DMS153 treated with DMSO at 0.1 percent for 48 hours (cell line): Measurements from ENCODE around the gene CEP55.

Source experiments
- DNase-seq: peaks from one replicate; lab custom pipeline; 2025; ENCODE audit not compliant: unreplicated experiment; lab: John Stamatoyannopoulos, UW

Gene CEP55

DNA sequence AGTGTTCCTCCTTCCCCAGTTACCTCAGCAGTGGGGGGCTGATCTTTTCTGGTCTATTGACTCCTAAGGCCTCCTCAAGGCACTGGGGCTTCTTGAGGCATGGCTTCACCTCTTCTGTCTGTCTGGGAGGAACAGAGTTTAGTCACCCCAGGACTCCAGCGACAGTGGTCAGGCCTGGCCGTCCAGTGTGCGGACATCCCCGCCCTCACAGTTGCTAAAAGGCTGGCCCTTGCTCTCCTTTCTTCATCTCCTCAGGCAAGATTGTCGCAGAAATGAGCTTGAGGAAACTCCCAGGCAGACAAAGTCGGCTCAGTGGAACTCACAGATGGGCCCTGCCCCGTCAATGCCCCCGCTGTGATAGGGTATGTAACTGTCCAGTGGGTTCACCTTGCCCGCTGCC, 63.1 kb downstream of the CEP55 start:
- no peak for DNase-seq

DNA sequence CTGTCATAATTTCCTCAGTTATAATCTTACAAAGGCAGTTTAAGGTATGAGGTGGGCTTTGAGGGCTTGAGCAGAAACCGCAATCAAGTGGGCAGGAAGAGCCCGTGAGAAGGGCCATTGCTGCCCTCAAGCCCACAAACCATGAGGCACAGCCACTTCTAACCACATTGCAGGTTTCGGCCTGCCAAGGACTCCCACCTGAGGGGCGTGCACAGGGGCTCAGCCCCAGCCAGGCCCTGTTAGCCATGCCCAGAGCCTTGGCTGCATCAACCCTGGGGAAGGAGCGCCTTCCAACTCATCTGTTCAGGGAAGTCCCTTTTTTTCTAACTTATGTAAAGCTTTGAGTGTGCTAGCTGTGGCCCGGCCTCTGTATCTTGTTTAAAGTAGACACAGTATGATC, 64.1 kb downstream of the CEP55 start:
- no peak for DNase-seq

DNA sequence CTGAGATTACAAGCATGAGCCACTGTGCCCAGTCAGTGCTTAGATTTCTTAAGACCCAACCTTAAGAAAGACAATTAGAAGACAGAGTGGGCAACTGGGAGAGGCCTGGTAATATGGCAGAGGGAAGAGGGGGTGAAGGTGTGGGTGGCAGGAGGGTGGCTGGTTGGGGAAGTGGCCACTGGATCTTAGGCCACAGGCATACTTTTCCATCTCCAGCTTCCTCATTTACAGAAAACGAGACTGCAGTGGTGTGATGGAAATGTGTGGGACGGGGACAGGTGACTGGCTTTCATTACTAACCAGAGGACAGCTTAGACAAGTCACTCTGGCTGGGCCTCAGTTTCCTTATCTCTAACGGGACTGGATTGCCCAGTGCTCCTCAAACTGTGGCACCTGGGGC, 69.0 kb downstream of the CEP55 start:
- no peak for DNase-seq

DNA sequence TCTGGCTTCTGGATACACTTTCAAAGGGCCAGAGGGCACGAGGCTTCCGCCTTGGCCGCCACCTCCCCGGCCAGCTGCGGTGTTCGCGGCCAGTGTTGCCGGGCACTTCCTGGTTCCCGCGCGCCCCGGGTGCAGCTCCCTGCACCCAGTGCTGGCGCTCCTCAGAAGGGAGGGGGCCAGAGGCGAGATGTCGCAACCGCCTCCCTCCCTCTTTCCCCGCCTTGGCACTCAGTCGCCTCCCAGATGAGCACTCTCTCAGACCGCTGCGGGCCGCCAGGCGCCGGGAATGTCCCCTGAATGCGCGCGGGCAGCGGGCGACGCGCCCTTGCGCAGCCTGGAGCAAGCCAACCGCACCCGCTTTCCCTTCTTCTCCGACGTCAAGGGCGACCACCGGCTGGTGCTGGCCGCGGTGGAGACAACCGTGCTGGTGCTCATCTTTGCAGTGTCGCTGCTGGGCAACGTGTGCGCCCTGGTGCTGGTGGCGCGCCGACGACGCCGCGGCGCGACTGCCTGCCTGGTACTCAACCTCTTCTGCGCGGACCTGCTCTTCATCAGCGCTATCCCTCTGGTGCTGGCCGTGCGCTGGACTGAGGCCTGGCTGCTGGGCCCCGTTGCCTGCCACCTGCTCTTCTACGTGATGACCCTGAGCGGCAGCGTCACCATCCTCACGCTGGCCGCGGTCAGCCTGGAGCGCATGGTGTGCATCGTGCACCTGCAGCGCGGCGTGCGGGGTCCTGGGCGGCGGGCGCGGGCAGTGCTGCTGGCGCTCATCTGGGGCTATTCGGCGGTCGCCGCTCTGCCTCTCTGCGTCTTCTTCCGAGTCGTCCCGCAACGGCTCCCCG, 70.2 kb downstream of the CEP55 start, which contains the start of gene FFAR4:
FFAR4 (plus strand) TSS at position 231 of the 842 bp plus-strand sequence; CDS start at position 287, 56 bp downstream.
- no peak for DNase-seq

DNA sequence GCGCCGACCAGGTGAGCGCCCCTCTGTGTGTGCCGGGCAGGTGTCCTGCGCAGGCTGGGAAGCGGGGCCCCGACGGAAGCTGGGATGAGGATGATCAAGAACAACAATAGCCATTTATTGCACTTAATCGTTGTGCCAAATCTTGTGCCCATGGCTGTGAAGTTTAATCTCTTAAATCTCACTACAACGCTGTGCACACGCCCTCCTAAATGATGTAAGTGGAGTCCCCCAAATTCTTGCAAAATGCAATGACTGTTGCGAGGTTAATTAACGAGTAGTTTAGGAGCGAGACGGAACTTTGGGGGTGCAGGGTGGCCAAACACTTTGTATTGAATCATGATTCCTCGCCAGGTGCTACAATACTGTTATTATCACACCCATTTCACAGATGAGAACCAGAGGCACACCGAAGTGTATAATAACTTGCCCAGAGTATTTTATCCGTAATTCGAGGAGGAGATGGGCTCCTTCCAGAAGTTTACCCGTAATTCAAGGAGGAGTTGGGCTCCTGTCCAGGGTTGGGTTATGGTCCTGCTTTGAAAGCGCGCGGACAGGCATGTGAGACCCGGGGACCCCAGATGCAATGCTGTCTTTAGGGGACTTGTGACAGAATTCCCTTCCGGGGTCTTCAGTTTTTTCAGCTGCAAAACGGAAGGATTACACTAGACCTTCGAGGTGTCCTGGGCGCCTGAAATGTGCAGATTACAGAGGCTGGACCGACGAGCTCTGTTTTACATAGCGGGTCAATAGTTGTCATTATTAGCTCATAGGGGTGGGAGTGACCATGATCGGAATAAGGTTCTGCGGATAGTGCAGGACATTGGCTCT, 71.1 kb downstream of the CEP55 start:
- no peak for DNase-seq

DNA sequence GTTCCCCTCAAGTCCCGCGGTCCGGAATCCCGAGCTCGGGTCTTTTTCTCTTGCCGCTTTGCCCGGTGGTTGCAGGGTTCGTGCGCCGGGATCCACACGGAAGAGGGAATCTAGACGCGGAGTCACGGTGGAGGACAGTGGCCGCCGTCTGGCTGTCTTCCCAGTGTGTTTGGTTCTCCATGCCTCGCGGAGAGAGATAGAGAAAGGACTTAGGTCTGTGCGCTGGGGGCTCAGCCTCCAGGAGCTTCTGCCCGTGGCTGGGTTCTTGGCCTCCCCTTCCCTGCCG, 71.6 kb downstream of the CEP55 start:
- no peak for DNase-seq

DNA sequence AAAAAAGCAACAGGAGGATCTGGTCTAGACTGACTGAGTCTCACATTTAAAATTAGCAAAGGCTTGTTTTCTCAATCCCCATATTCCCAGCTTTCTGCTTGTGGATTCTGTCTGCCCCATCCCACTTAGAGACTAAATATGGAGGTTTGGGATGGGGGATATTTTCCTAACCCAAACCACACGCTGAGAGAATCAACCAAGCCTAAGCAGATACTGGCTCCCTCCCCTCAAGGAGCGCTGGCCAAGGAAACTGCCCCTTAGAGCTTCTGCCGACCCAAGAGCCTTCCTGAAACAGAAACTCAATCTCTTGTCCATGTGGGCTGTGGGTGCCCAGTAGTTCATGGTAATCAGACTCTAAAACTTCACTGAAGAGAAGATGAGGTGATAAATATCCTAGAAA, 74.0 kb downstream of the CEP55 start:
- DNase-seq = no peak

DNA sequence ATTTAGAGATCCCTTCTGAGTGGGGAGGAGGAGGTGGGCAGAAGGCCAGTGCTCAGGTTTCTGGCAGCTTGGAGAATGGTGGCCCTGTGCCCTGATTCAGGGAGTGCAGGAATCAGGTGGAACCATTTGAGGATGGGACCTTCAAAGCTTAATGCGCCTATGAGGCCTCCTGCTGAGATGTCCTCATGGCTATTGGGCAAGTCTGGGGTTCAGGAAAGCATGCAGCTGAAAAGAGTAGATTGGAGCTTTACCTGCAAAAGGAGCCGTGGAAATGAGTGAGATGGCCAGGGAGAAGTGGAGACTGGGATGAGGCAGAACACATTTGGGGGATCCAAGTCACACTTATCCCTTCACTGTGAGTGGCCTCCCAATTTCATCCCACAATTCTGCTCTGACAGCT, 76.2 kb downstream of the CEP55 start:
- DNase-seq = no peak

DNA sequence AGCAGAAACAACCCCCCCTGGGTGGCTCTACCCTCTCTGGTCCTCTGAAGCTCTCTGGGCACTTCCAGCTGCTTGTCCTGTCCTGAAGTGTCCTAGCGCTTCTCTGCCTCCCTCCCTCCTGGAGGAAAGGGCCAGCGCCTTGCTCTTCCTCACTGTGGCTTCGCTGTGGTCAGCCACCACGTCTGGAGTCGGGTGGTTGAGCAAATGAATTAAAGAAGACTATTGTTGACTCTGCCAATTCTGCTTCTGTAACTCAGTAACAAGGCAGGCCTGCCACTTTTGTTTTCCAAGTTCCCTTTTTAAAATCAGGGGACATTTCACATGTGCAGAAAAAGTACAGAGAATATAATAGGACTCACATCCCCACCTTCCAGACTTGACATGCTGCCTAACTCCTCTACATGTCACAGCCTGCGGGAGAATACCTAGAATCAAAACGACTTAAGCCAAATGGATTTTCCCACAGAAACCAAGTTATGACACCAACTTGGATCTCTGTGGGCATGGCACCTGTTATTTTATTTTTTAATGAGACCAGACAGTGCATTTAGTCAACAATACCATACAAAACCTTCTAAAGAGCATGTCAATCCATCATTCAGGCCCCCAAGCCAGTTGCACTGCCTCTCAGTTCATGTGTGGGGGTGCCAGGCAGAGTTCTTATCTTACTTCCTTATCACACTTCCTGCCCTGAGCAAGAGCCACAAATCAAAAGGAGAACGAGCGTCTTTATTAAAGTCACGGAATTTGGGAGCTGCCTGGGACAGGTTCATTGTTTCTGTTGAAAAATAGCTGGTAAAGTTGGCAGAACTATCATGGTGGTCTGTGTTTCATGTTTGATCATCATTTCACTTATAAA, 76.9 kb downstream of the CEP55 start:
- DNase-seq = no peak

DNA sequence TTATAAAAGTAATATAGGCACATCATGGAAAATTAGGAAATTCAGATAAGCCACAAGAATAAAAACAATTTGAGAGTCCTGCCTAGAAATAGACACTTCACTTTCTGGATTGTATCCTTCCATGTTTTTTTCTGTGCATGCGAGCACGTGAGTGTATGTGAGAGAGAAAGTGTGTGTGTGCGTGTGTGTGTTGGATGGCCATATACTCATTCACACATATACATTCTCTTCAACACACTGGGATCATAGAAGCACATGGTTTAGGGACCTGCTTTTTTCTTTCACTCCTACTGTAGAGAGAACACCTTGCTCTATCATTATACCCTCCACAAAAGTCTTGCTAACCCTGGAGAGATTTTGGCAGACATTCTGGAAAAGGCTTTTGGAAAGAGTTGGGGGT, 77.5 kb downstream of the CEP55 start:
- no peak for DNase-seq

DNA sequence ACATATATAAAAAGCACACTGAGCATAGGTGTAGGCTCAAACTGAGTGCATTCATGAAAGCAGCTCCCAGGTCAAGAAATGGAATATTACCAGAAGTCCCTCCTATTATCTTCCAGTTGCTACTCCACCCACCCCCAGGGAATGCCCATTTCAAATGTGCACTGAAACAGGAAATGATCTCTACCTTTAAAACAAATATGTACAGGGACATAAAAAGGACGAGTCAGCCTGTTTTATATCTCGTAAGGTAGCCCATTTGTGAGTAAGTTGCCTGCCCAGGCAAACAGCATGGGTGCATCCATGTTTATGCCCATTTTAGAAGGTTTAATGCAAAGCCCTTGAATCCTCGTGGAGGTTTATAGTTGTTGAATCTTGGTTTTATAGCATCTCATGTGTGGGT, 80.5 kb downstream of the CEP55 start:
- peak; percentile 72 for DNase-seq

DNA sequence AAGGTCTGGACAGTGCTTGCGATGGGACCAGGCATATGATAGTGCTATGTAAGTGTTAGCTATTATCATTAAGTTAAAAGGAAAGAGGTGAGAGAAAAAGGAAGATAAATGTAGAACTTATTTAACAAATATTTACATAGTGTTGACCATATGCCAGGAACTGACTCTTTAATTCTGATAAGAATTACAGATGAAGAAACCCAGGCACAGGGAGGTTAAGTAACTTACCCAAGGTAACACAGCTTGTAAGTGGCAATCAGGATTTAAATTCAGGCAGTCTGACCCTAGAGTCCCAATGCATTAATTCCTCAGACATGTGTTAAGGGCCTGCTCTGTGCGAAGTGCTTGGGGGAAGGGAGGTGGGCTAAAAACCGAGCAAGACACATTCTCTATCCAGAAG, 81.2 kb downstream of the CEP55 start:
- no peak for DNase-seq
